VCaP (cell line): ENCODE results near the gene PDK2.

Experiments used
- H3K27ac ChIP-seq: fragments of 450-650 bp; 2 replicates; pipeline ENCODE4 v1.5.1; 2017
- CTCF ChIP-seq: fragments of 450-650 bp; conservative IDR thresholded peaks from 2 replicates; pipeline ENCODE4 v1.5.1; 2017; ENCODE audit warnings: mild to moderate bottlenecking, moderate library complexity

Gene PDK2

GRCh38 chr17:50094753-50095619 is at the start of gene PDK2:
PDK2 (plus strand) TSS chr17:50095351; CDS start chr17:50095436, 85 bp downstream.
- no peak for TF ChIP-seq CTCF
- peak within 1 kb of the TSS; percentile 80 for H3K27ac ChIP-seq

DNA sequence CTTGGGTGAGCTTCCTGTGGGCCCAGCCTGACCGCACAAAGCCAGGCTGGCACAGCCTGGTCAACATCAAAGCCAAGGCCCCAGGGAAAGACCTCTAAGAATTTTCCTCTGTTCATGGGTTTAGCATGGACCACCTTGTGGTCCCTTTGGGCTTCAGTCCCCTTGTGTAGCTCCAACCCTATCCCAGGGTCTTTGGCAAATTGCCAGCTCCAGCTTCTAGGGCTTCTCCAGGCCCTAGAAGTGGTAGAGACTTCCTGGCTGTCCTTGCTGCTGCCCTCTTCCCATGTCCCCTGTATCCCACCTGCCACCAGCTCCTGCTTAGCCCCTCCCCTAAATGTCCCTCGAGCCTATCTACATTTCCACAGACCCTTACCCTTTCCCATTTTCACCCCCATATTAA is 49.0 kb upstream of the PDK2 start:
- no peak for TF ChIP-seq CTCF
- H3K27ac ChIP-seq: no peak overlapping the region

GRCh38 chr17:50046667-50047066 is 48.5 kb upstream of the PDK2 start:
- H3K27ac ChIP-seq: no peak overlapping the region
- TF ChIP-seq CTCF: no peak

GRCh38 chr17:50047083-50047482 is 48.1 kb upstream of the PDK2 start:
- no peak overlapping the region for H3K27ac ChIP-seq
- no peak for TF ChIP-seq CTCF

- no peak overlapping the region for H3K27ac ChIP-seq
- no peak for TF ChIP-seq CTCF
Measured at GRCh38 chr17:50047488-50048126, 47.5 kb upstream of the PDK2 start.

- H3K27ac ChIP-seq: no peak overlapping the region
Measured at GRCh38 chr17:50048146-50048720, 46.9 kb upstream of the PDK2 start.

More at GRCh38 chr17:50048146-50048720, 46.9 kb upstream of the PDK2 start:
- no peak for TF ChIP-seq CTCF
